ENCODE measurements around the gene LHB.
"Not testable (repeated sequence)": the region's sequence is repeated elsewhere in the genome, so short reads cannot be mapped to it uniquely, and the experiment has no call there.

The LHB gene

GRCh38 chr19:49038111-49038510, 21.2 kb upstream of the LHB start:
- DNase-seq (ENCODE audit: low read depth): not testable (repeated sequence)

- DNase-seq (ENCODE audit: low read depth): peak; percentile 40
Observed at GRCh38 chr19:49036815-49037214, 19.9 kb upstream of the LHB start, which contains the start of gene CGB1. CGB1 (minus strand) TSS chr19:49036895; CDS start chr19:49036711, 184 bp downstream.

- peak; percentile 58 for DNase-seq (ENCODE audit: low read depth)
Observed at GRCh38 chr19:49031642-49032301, 14.9 kb upstream of the LHB start, which contains the start of gene CGB2. CGB2 (plus strand) TSS chr19:49031890; CDS start chr19:49032096, 206 bp downstream.

- DNase-seq (ENCODE audit: low read depth): not testable (repeated sequence)
Observed at GRCh38 chr19:49030323-49030722, 13.4 kb upstream of the LHB start.

GRCh38 chr19:49029749-49030148, 12.9 kb upstream of the LHB start:
- DNase-seq (ENCODE audit: low read depth): not testable (repeated sequence)

GRCh38 chr19:49028686-49029085, 11.8 kb upstream of the LHB start:
- not testable (repeated sequence) for DNase-seq (ENCODE audit: low read depth)

GRCh38 chr19:49025599-49025998, 8.7 kb upstream of the LHB start:
- DNase-seq (ENCODE audit: low read depth): not testable (repeated sequence)

- DNase-seq (ENCODE audit: low read depth): not testable (repeated sequence)
Observed at GRCh38 chr19:49025088-49025487, 8.2 kb upstream of the LHB start.

- not testable (repeated sequence) for DNase-seq (ENCODE audit: low read depth)
Observed at GRCh38 chr19:49024233-49024632, 7.3 kb upstream of the LHB start, which contains the start of gene CGB3. CGB3 (minus strand) TSS chr19:49024333; CDS start chr19:49023971, 362 bp downstream.

- no peak for DNase-seq (ENCODE audit: low read depth)
Observed at GRCh38 chr19:49022116-49022515, 5.2 kb upstream of the LHB start.

- DNase-seq (ENCODE audit: low read depth): no peak
Observed at GRCh38 chr19:49020931-49021895, 4.3 kb upstream of the LHB start.

GRCh38 chr19:49020342-49020741, 3.5 kb upstream of the LHB start:
- DNase-seq (ENCODE audit: low read depth): no peak

GRCh38 chr19:49019242-49019932, 2.5 kb upstream of the LHB start:
- peak; percentile 43 for DNase-seq (ENCODE audit: low read depth)

- not testable (repeated sequence) for DNase-seq (ENCODE audit: low read depth)
Observed at GRCh38 chr19:49018388-49019241, 1.7 kb upstream of the LHB start.

GRCh38 chr19:49017666-49018351, 918 bp upstream of the LHB start:
- DNase-seq (ENCODE audit: low read depth): peak; percentile 52

- no peak for DNase-seq (ENCODE audit: low read depth)
Observed at GRCh38 chr19:49016067-49016839, 638 bp downstream of the LHB start.

GRCh38 chr19:49014870-49015255, 2.0 kb downstream of the LHB start:
- DNase-seq (ENCODE audit: low read depth): no peak

- DNase-seq (ENCODE audit: low read depth): no peak
Observed at GRCh38 chr19:49014123-49014869, 2.6 kb downstream of the LHB start.

- no peak for DNase-seq (ENCODE audit: low read depth)
Observed at GRCh38 chr19:49011194-49011593, 5.7 kb downstream of the LHB start.

Measured in stimulated activated CD8-positive, alpha-beta memory T cell treated with anti-CD3 and anti-CD28 coated beads, Interleukin-4, amount 100 ng/mL, for 24 hours (primary cell).